MV-4-11 (cell line): ENCODE data around the gene TLDC2.
"Not testable (repeated sequence)": the region's sequence is repeated elsewhere in the genome, so short reads cannot be mapped to it uniquely, and the experiment has no call there.

Experiments
- DNase-seq: peaks from one replicate; lab custom pipeline; 2025; lab: John Stamatoyannopoulos, UW

TLDC2 gene

GRCh38 chr20:36871640-36872570 lies 4.0 kb upstream of the TLDC2 start:
- DNase-seq, result peak; percentile 10

- no peak for DNase-seq
Observed at GRCh38 chr20:36872852-36873251, 3.1 kb upstream of the TLDC2 start.

- peak; percentile 24 for DNase-seq
Observed at GRCh38 chr20:36873498-36874189, 2.3 kb upstream of the TLDC2 start.

GRCh38 chr20:36875093-36875492 lies 845 bp upstream of the TLDC2 start:
- DNase-seq, result not testable (repeated sequence)

- DNase-seq, result no peak
Observed at GRCh38 chr20:36876473-36876833, 515 bp downstream of the TLDC2 start.

- DNase-seq, result no peak
Observed at GRCh38 chr20:36878941-36879340, 3.0 kb downstream of the TLDC2 start.

- DNase-seq, result no peak
Observed at GRCh38 chr20:36880741-36881250, 4.9 kb downstream of the TLDC2 start.

- no peak for DNase-seq
Observed at GRCh38 chr20:36881331-36881730, 5.4 kb downstream of the TLDC2 start.

- DNase-seq, result no peak
Observed at GRCh38 chr20:36881888-36882287, 6.0 kb downstream of the TLDC2 start.

- DNase-seq, result peak; percentile 74
Observed at GRCh38 chr20:36883977-36884535, 8.1 kb downstream of the TLDC2 start.

GRCh38 chr20:36885356-36885755 lies 9.4 kb downstream of the TLDC2 start:
- DNase-seq, result no peak

GRCh38 chr20:36886859-36887751 lies 11.2 kb downstream of the TLDC2 start:
- peak; percentile 82 for DNase-seq

- no peak for DNase-seq
Observed at GRCh38 chr20:36887752-36888090, 11.8 kb downstream of the TLDC2 start.

GRCh38 chr20:36888880-36889516 lies 13.1 kb downstream of the TLDC2 start:
- DNase-seq, result no peak

- DNase-seq, result no peak
Observed at GRCh38 chr20:36890586-36890985, 14.6 kb downstream of the TLDC2 start.

GRCh38 chr20:36891211-36891610 lies 15.3 kb downstream of the TLDC2 start:
- no peak for DNase-seq

GRCh38 chr20:36893801-36894200 lies 17.9 kb downstream of the TLDC2 start:
- no peak for DNase-seq

- DNase-seq, result no peak
Observed at GRCh38 chr20:36895036-36895435, 19.1 kb downstream of the TLDC2 start.

GRCh38 chr20:36904690-36905089 lies 28.8 kb downstream of the TLDC2 start:
- no peak for DNase-seq

- not testable (repeated sequence) for DNase-seq
Observed at GRCh38 chr20:36905566-36905965, 29.6 kb downstream of the TLDC2 start.

- DNase-seq, result not testable (repeated sequence)
Observed at GRCh38 chr20:36906086-36906485, 30.1 kb downstream of the TLDC2 start.
